GM23338 (cell line): ENCODE measurements around the gene NUTF2. TPM values are rescaled to one million over a fixed set of nuclear protein-coding genes. Genes with fewer than 3 reads are reported as not detected.

Source experiments
- ATAC-seq: fragments of 200-7000 bp; cut with Tn5 transposase; 3 replicates; pipeline ENCODE4 v1.9.1; 2020
- DNase-seq: peaks from one replicate; pipeline ENCODE4 v3.0.0-alpha.2; 2015; ENCODE audit warnings: low spot score
- H2AFZ ChIP-seq: fragments of 200-600 bp; sonication (generic); 2 replicates; pipeline ENCODE4 v1.8.0; 2016; ENCODE audit warnings: antibody characterized with exemption, mild to moderate bottlenecking, moderate library complexity
- H3F3A ChIP-seq: fragments of 200-600 bp; sonication (generic); replicated peaks from 2 replicates; pipeline ENCODE4 v1.8.0; 2017; ENCODE audit warnings: antibody characterized with exemption, mixed run types, low read depth
- H3K27ac ChIP-seq: fragments of 200-600 bp; sonication (generic); 2 replicates; pipeline ENCODE4 v1.6.1; 2016; ENCODE audit warnings: low read depth
- H3K27me3 ChIP-seq: fragments of 200-600 bp; sonication (generic); 2 replicates; pipeline ENCODE4 v1.8.0; 2016; ENCODE audit warnings: mild to moderate bottlenecking, mixed run types, moderate library complexity; ENCODE audit not compliant: insufficient read depth
- H3K36me3 ChIP-seq: fragments of 200-600 bp; sonication (generic); 2 replicates; pipeline ENCODE4 v1.8.0; 2016; ENCODE audit warnings: mild to moderate bottlenecking; ENCODE audit not compliant: insufficient read depth
- H3K4me1 ChIP-seq: fragments of 200-600 bp; sonication (generic); 2 replicates; pipeline ENCODE4 v1.8.0; 2016; ENCODE audit warnings: mild to moderate bottlenecking, moderate library complexity; ENCODE audit not compliant: insufficient read depth
- H3K4me2 ChIP-seq: fragments of 200-600 bp; sonication (generic); 2 replicates; pipeline ENCODE4 v1.7.1; 2017; ENCODE audit warnings: mixed run types
- H3K4me3 ChIP-seq: fragments of 200-600 bp; sonication (generic); 2 replicates; pipeline ENCODE4 v1.6.1; 2016; ENCODE audit warnings: mixed run types
- H3K79me2 ChIP-seq: fragments of 200-600 bp; sonication (generic); replicated peaks from 2 replicates; pipeline ENCODE4 v1.8.0; 2017; ENCODE audit warnings: mild to moderate bottlenecking; ENCODE audit not compliant: insufficient read depth
- H3K9me2 ChIP-seq: fragments of 200-600 bp; sonication (generic); 2 replicates; pipeline ENCODE4 v1.8.0; 2017; ENCODE audit not compliant: insufficient read depth
- H4K20me1 ChIP-seq: fragments of 200-600 bp; sonication (generic); replicated peaks from 2 replicates; pipeline ENCODE4 v1.8.0; 2017; ENCODE audit warnings: mild to moderate bottlenecking; ENCODE audit not compliant: insufficient read depth
- H3K27ac Mint-ChIP-seq: 2 replicates; pipeline ENCODE4 v1.8.0; 2020; ENCODE audit warnings: inconsistent platforms, mild to moderate bottlenecking, moderate library complexity, mixed read lengths
- H3K27me3 Mint-ChIP-seq: 3 replicates; pipeline ENCODE4 v1.8.0; 2022; ENCODE audit warnings: low read depth, mild to moderate bottlenecking, moderate library complexity, mixed read lengths, inconsistent platforms; ENCODE audit not compliant: insufficient read depth, poor library complexity
- H3K36me3 Mint-ChIP-seq: 3 replicates; pipeline ENCODE4 v1.8.0; 2021; ENCODE audit warnings: low read depth, mild to moderate bottlenecking, inconsistent platforms, moderate library complexity, mixed read lengths
- H3K4me1 Mint-ChIP-seq: 3 replicates; pipeline ENCODE4 v1.8.0; 2020; ENCODE audit warnings: mild to moderate bottlenecking, inconsistent platforms, mixed read lengths
- H3K4me3 Mint-ChIP-seq: 3 replicates; pipeline ENCODE4 v1.8.0; 2021; ENCODE audit warnings: moderate library complexity, mild to moderate bottlenecking, inconsistent platforms, mixed read lengths
- H3K9me3 Mint-ChIP-seq: 3 replicates; pipeline ENCODE4 v1.8.0; 2020; ENCODE audit warnings: moderate library complexity, mild to moderate bottlenecking, inconsistent platforms, mixed read lengths
- CREB1 ChIP-seq: fragments of 250-450 bp; sonication (Bioruptor Pico); IDR thresholded peaks from 2 replicates; pipeline ENCODE4 v1.5.0; 2020; ENCODE audit warnings: low read depth, mild to moderate bottlenecking, moderate library complexity
- CTCF ChIP-seq, 2 experiments: fragments of 200-600 bp in 1 of 2; sonication (generic) in 1 of 2; conservative IDR thresholded peaks; 2 replicates each; pipeline versions ENCODE4 v1.5.1 to v1.6.1; 2016 to 2017; ENCODE audit warnings: antibody characterized with exemption in 2 of 2, low read depth in 2 of 2, mild to moderate bottlenecking in 2 of 2, moderate library complexity in 1 of 2
- ETS1 ChIP-seq: IDR thresholded peaks from 2 replicates; pipeline ENCODE4 v1.6.1; 2016; ENCODE audit warnings: antibody characterized with exemption
- EZH2 ChIP-seq: fragments of 200-600 bp; sonication (generic); IDR thresholded peaks from one replicate; pipeline ENCODE4 v1.8.0; 2017; ENCODE audit warnings: antibody characterized with exemption, mild to moderate bottlenecking, low read depth; ENCODE audit not compliant: unreplicated experiment
- EZH2phosphoT487 ChIP-seq: fragments of 200-600 bp; sonication (generic); IDR thresholded peaks from one replicate; pipeline ENCODE4 v1.8.1; 2018; ENCODE audit warnings: antibody characterized with exemption; ENCODE audit not compliant: unreplicated experiment
- JUNB ChIP-seq: IDR thresholded peaks from one replicate; pipeline ENCODE4 v1.6.1; 2016; ENCODE audit warnings: antibody characterized with exemption; ENCODE audit not compliant: unreplicated experiment
- NANOG ChIP-seq: IDR thresholded peaks from 2 replicates; pipeline ENCODE4 v1.6.1; 2016; ENCODE audit warnings: antibody characterized with exemption, borderline replicate concordance
- POLR2AphosphoS5 ChIP-seq: IDR thresholded peaks from 2 replicates; pipeline ENCODE4 v1.6.1; 2016; ENCODE audit warnings: antibody characterized with exemption, low read depth
- STAT1 ChIP-seq: IDR thresholded peaks from one replicate; pipeline ENCODE4 v1.6.1; 2016; ENCODE audit warnings: antibody characterized with exemption; ENCODE audit not compliant: unreplicated experiment
- ZNF114 ChIP-seq: fragments of 250-450 bp; sonication (Bioruptor Pico); IDR thresholded peaks from 2 replicates; pipeline ENCODE4 v1.5.0; 2020; ENCODE audit warnings: mild to moderate bottlenecking, moderate library complexity
- ZNF331 ChIP-seq: fragments of 250-450 bp; sonication (Bioruptor Pico); IDR thresholded peaks from 2 replicates; pipeline ENCODE4 v1.5.0; 2020; ENCODE audit warnings: low read depth, mild to moderate bottlenecking, moderate library complexity
- ZNF462 ChIP-seq: fragments of 250-450 bp; sonication (Bioruptor Pico); IDR thresholded peaks from 2 replicates; pipeline ENCODE4 v1.5.0; 2020; ENCODE audit warnings: mild to moderate bottlenecking, moderate library complexity
- polyA plus RNA-seq: library from polyadenylated mRNA; unstranded; fragments of >200 nt; fragmentation: Nextera tagmentation; extraction: Ambion mirVana; gene quantifications from 2 replicates; pipeline ENCODE4 v1.2.1, GENCODE V29; 2016
- total RNA-seq: library from RNA; depleted of rRNA; stranded (reverse); fragments of >200 nt; shearing (Covaris generic); gene quantifications from 2 replicates; pipeline ENCODE4 v1.2.3, GENCODE V29; 2014
- TF ChIP-seq, protein P1 (sequence below): IDR thresholded peaks from one replicate; pipeline ENCODE4 v1.6.1; 2018; ENCODE audit warnings: antibody characterized with exemption; ENCODE audit not compliant: unreplicated experiment

The NUTF2 gene
- total and polyA plus RNA-seq, 2 experiments from 2014 or later, result 321 to 391 TPM

- no peak for TF ChIP-seq CREB1 (CRISPR knock-in tag)
Measured at GRCh38 chr16:67885976-67886375, 39.2 kb downstream of the NUTF2 start (continued).

GRCh38 chr16:67886387-67886786 is 39.7 kb downstream of the NUTF2 start:
- DNase-seq (peak; percentile 51), ATAC-seq (peak; percentile 3)
- H4K20me1 ChIP-seq, result no peaks in the 10 kb centered on the region; the same call in 1 of the 2 replicates
- H3K79me2 ChIP-seq, result no peaks in the 10 kb centered on the region
- H3F3A ChIP-seq, result peaks cover 26% of the 10 kb centered on the region; the same call in 1 of the 2 replicates
- no peaks in the 10 kb centered on the region for H3K9me2 ChIP-seq
- H3K27ac ChIP-seq, result peak overlapping the region; percentile 55; the same call in 1 of the 2 replicates
- Mint-ChIP-seq H3K4me1 (peaks cover 22% of the 10 kb centered on the region), H3K4me3 (peak overlapping the region; percentile 43), H3K27ac (peak overlapping the region; percentile 89), H3K27me3 (peaks cover 9% of the 10 kb centered on the region), H3K9me3 (no peaks in the 10 kb centered on the region; the same call in 2 of the 3 replicates), H3K36me3 (peaks cover 21% of the 10 kb centered on the region)
- H3K4me1 ChIP-seq, result peaks cover 26% of the 10 kb centered on the region
- TF ChIP-seq ZNF462 (CRISPR knock-in tag) (no peak), STAT1 (no peak), EZH2phosphoT487 (no peak), ZNF114 (CRISPR knock-in tag) (no peak), NANOG (no peak), EZH2 (no peak), CTCF (conservative IDR thresholded peaks at IDR 0.05; ENCODE audit: low read depth in 2 of 2) (no peak), JUNB (no peak), CREB1 (CRISPR knock-in tag) (no peak), ETS1 (no peak), ZNF331 (no peak), POLR2AphosphoS5 (no peak)
- TF ChIP-seq, protein P1, sequence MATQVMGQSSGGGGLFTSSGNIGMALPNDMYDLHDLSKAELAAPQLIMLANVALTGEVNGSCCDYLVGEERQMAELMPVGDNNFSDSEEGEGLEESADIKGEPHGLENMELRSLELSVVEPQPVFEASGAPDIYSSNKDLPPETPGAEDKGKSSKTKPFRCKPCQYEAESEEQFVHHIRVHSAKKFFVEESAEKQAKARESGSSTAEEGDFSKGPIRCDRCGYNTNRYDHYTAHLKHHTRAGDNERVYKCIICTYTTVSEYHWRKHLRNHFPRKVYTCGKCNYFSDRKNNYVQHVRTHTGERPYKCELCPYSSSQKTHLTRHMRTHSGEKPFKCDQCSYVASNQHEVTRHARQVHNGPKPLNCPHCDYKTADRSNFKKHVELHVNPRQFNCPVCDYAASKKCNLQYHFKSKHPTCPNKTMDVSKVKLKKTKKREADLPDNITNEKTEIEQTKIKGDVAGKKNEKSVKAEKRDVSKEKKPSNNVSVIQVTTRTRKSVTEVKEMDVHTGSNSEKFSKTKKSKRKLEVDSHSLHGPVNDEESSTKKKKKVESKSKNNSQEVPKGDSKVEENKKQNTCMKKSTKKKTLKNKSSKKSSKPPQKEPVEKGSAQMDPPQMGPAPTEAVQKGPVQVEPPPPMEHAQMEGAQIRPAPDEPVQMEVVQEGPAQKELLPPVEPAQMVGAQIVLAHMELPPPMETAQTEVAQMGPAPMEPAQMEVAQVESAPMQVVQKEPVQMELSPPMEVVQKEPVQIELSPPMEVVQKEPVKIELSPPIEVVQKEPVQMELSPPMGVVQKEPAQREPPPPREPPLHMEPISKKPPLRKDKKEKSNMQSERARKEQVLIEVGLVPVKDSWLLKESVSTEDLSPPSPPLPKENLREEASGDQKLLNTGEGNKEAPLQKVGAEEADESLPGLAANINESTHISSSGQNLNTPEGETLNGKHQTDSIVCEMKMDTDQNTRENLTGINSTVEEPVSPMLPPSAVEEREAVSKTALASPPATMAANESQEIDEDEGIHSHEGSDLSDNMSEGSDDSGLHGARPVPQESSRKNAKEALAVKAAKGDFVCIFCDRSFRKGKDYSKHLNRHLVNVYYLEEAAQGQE, result no peak
- no peaks in the 10 kb centered on the region for H3K36me3 ChIP-seq
- H3K4me2 ChIP-seq, result peak overlapping the region; percentile 89; the same call in 1 of the 2 replicates
- no peaks in the 10 kb centered on the region for H3K27me3 ChIP-seq
- H2AFZ ChIP-seq, result no peak overlapping the region; the same call in 1 of the 2 replicates
- no peak overlapping the region for H3K4me3 ChIP-seq
